Ureter (tissue), 1 donor: ENCODE measurements around the gene PLAC8L1. TPM values are rescaled to one million over a fixed set of nuclear protein-coding genes. Genes with fewer than 3 reads are reported as not detected.

Source experiments
- DNase-seq: peaks from one replicate; pipeline ENCODE4 v3.0.0-alpha.2; 2020; ENCODE audit warnings: low spot score
- total RNA-seq: library from RNA; stranded (reverse); gene quantifications from one replicate; pipeline ENCODE4 v1.2.4, GENCODE V29; 2023
- donor health status: DM: yes; HTN: yes; CAD: no.

Gene PLAC8L1
- total RNA-seq, 1 donor from 2014 or later: 1.1 TPM

- no peak for DNase-seq
Observed at GRCh38 chr5:146042628-146043279, 62.6 kb downstream of the PLAC8L1 start.

GRCh38 chr5:146041180-146041789, 64.1 kb downstream of the PLAC8L1 start:
- DNase-seq: no peak

DNA sequence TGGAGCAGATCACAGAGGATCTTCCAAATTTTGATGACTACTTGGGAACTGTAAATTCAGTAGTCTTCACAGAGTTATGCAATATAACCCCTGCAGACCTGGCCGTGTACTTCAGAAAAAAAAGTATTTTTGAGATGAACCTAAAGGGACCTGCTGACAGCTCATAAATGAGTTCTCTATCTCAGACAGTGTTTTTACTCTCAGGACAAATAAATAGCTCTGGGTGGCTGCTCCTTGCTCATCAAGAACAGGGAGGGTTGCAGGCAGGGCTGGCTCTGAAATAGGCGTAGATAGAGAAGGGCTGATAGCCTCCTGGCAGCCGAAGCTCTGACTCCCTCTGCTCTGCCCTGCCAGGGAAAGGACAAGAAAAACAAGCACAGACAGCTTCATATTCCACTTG, 64.8 kb downstream of the PLAC8L1 start:
- no peak for DNase-seq

GRCh38 chr5:146039420-146039819, 66.0 kb downstream of the PLAC8L1 start:
- no peak for DNase-seq

DNA sequence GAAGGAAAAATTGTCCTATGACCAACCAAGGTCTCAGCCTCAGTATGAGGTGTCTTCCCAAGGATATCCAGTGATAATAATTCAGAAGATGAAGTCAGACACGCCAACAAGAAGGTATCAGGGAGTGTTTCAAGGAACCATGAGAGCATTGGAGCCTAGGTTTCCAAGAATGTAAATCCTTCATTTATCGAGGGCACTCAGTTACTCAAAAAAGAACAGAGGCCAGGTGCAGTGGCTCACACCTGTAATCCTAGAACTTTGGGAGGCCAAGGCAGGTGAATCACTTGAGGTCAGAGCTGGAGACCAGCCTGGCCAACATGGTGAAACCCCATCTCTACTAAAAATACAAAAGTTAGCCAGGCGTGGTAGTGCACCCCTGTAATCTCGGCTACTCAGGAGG, 70.8 kb downstream of the PLAC8L1 start:
- DNase-seq: no peak

Other genes starting within 250 kb of the PLAC8L1 start
- not detected for gene GRXCR2, start 232.6 kb downstream of the PLAC8L1 start, total RNA-seq
- gene SH3RF2, start 169.0 kb downstream of the PLAC8L1 start, total RNA-seq: 9.5 TPM
- 141 TPM for gene LARS1, start 77.1 kb upstream of the PLAC8L1 start, total RNA-seq
- gene RBM27, start 98.0 kb upstream of the PLAC8L1 start, total RNA-seq: 26.4 TPM
- gene POU4F3, start 233.3 kb upstream of the PLAC8L1 start, total RNA-seq: 0.16 TPM